GM12878 (cell line): ENCODE data around the gene ZNF132. TPM values are rescaled to one million over a fixed set of nuclear protein-coding genes. Genes with fewer than 3 reads are reported as not detected.
A peak's percentile ranks its signal among the peaks of the same experiment; 100 is the strongest.

Experiments used
- ATAC-seq: fragments of 200-7000 bp; cut with Tn5 transposase; 3 replicates; pipeline ENCODE4 v1.9.1; 2020; ENCODE audit warnings: mild to moderate bottlenecking, moderate library complexity
- BruUV-seq: library from RNA; stranded (reverse); fragments of 400-500 nt; replicated peaks from 2 replicates; lab custom pipeline; 2021; lab: Mats Ljungman, UMichigan
- CTCF ChIA-PET: fragments of 300-600 bp; sonication (Branson Sonifier 250); formaldehyde crosslinking; extraction: SDS; loops from one replicate; lab custom pipeline; 2021; ENCODE audit warnings: inconsistent platforms; lab: Yijun Ruan, JAX
- POLR2A ChIA-PET: fragments of 350-600 bp; formaldehyde crosslinking; extraction: SDS; loops from one replicate; lab custom pipeline; 2021; ENCODE audit warnings: inconsistent platforms; lab: Charles Lee
- RAD21 ChIA-PET: fragments of 300-600 bp; sonication (Branson Sonifier 250); formaldehyde crosslinking; loops from one replicate; lab custom pipeline; 2023; ENCODE audit warnings: antibody characterized with exemption; ENCODE audit not compliant: unreplicated experiment; lab: Charles Lee
- SMC1A ChIA-PET: fragments of 300-600 bp; sonication (Branson Sonifier 250); formaldehyde crosslinking; loops from one replicate; lab custom pipeline; 2023; ENCODE audit not compliant: unreplicated experiment, uncharacterized antibody; lab: Charles Lee
- DNase-seq: peaks from one replicate; pipeline ENCODE4 v3.0.0-alpha.2; 2011; ENCODE audit warnings: low read depth, low spot score
- FAIRE-seq: peaks from 3 replicates; lab custom pipeline; 2011; peaks lifted over from hg19 to GRCh38; lab: Jason Lieb, UNC
- H2AFZ ChIP-seq: 2 replicates; pipeline ENCODE4 v1.6.0; 2011; ENCODE audit warnings: low read depth, low read length, control low read depth; ENCODE audit not compliant: control insufficient read depth
- H3K27ac ChIP-seq: 2 replicates; pipeline ENCODE4 v1.5.1; 2011; ENCODE audit warnings: control low read depth; ENCODE audit not compliant: control insufficient read depth, insufficient read depth
- H3K27me3 ChIP-seq, 2 experiments: replicated peaks in 1 of 2; 2 replicates each; pipeline versions ENCODE4 v1.6.0 to v1.6.1; 2011; ENCODE audit warnings: low read length in 1 of 2; ENCODE audit not compliant: control insufficient read depth in 2 of 2, insufficient read depth in 2 of 2
- H3K36me3 ChIP-seq, 2 experiments: 2 replicates each; pipeline ENCODE4 v1.5.1; 2011; ENCODE audit warnings: low read length in 1 of 2; ENCODE audit not compliant: control insufficient read depth in 2 of 2, insufficient read depth in 2 of 2
- H3K4me1 ChIP-seq: 2 replicates; pipeline ENCODE4 v1.6.1; 2011; ENCODE audit warnings: mild to moderate bottlenecking, low read length, moderate library complexity, mixed read lengths; ENCODE audit not compliant: control insufficient read depth, insufficient read depth
- H3K4me2 ChIP-seq: 2 replicates; pipeline ENCODE4 v1.6.0; 2011; ENCODE audit warnings: control low read depth; ENCODE audit not compliant: control insufficient read depth, insufficient read depth
- H3K4me3 ChIP-seq: fragments of 200-600 bp; sonication (generic); 2 replicates; pipeline ENCODE4 v1.5.1; 2016
- H3K79me2 ChIP-seq: 2 replicates; pipeline ENCODE4 v1.6.0; 2011; ENCODE audit warnings: low read length; ENCODE audit not compliant: control insufficient read depth, insufficient read depth
- H3K9ac ChIP-seq: 2 replicates; pipeline ENCODE4 v1.8.0; 2011; ENCODE audit warnings: low read length, control low read depth, mixed read lengths; ENCODE audit not compliant: control insufficient read depth, insufficient read depth
- H3K9me3 ChIP-seq: replicated peaks from 3 replicates; pipeline ENCODE4 v1.5.1; 2011; ENCODE audit warnings: mild to moderate bottlenecking, low read length; ENCODE audit not compliant: control insufficient read depth, insufficient read depth
- H4K20me1 ChIP-seq: 2 replicates; pipeline ENCODE4 v1.6.0; 2011; ENCODE audit not compliant: control insufficient read depth, insufficient read depth
- CBFB ChIP-seq: IDR thresholded peaks from 2 replicates; pipeline ENCODE4 v1.6.1; 2016; ENCODE audit warnings: antibody characterized with exemption, low read depth
- CREB1 ChIP-seq: IDR thresholded peaks from 2 replicates; pipeline ENCODE4 v1.6.1; 2012; ENCODE audit warnings: low read depth, mild to moderate bottlenecking, inconsistent platforms
- EGR1 ChIP-seq, 2 experiments: IDR thresholded peaks; 1 replicate in 1 of 2; 2 replicates in 1 of 2; pipeline ENCODE4 v1.6.1; 2011 to 2012; ENCODE audit warnings: low read depth in 2 of 2, low read length in 2 of 2, borderline replicate concordance in 1 of 2, mild to moderate bottlenecking in 1 of 2, moderate library complexity in 1 of 2
- IKZF1 ChIP-seq: fragments of 450-650 bp; conservative IDR thresholded peaks from 2 replicates; pipeline ENCODE4 v1.6.1; 2017; ENCODE audit warnings: antibody characterized with exemption, mild to moderate bottlenecking
- NRF1 ChIP-seq: conservative IDR thresholded peaks from 2 replicates; pipeline ENCODE4 v1.6.1; 2011; ENCODE audit warnings: mild to moderate bottlenecking, low read depth, low read length, improper control_type of control experiment
- POLR2A ChIP-seq: IDR thresholded peaks from 2 replicates; pipeline ENCODE4 v1.6.1; 2011; ENCODE audit warnings: low read depth, mild to moderate bottlenecking, low read length
- RCOR1 ChIP-seq: conservative IDR thresholded peaks from 2 replicates; pipeline ENCODE4 v1.6.1; 2012; ENCODE audit warnings: low read depth, low read length, improper control_type of control experiment
- TCF3 ChIP-seq: IDR thresholded peaks from 2 replicates; pipeline ENCODE4 v1.6.1; 2012; ENCODE audit warnings: low read depth, mild to moderate bottlenecking, low read length, borderline replicate concordance; ENCODE audit not compliant: insufficient read depth
- WGBS: methylation state at CpG from one replicate; pipeline ENCODE4 v1.1.6; 2016; ENCODE audit warnings: low lambda C conversion rate; ENCODE audit not compliant: insufficient replicate concordance, insufficient coverage; ENCODE audit errors: missing lambda C conversion rate; 5-methylcytosine and 5-hydroxymethylcytosine counted together
- in situ Hi-C: fragments of 300-500 bp; cut with MboI; formaldehyde crosslinking; loops from 9 replicates; pipeline ENCODE4 v1.14.3; 2018; ENCODE audit warnings: mixed read lengths
- intact Hi-C: fragments of 100-400 bp; cut with micrococcal nuclease; formaldehyde crosslinking; loops from one replicate; pipeline ENCODE4 v1.14.2; 2022; ENCODE audit not compliant: unreplicated experiment
- polyA plus RNA-seq, 11 experiments: library from polyadenylated mRNA; depleted of rRNA in 4 of 11; unstranded in 6 of 11; stranded (reverse) in 5 of 11; fragments of >200 nt; fragmentation: Nextera tagmentation in 4 of 11; fragmentation: Illumina TruSeq in 1 of 11; extraction: Ambion mirVana in 4 of 11; extraction: Trizol in 1 of 11; gene quantifications; 1 replicate in 1 of 11; 2 replicates in 10 of 11; pipeline versions ENCODE4 v1.2.1 to v1.2.3, GENCODE V29; 2011 to 2016; ENCODE audit warnings: inconsistent platforms in 2 of 11, missing spikeins in 2 of 11, low read depth in 1 of 11
- total RNA-seq, 4 experiments: library from RNA; depleted of rRNA in 3 of 4; stranded (reverse); fragments of >200 nt in 3 of 4; fragmentation: Illumina TruSeq in 1 of 4; extraction: Trizol in 1 of 4; gene quantifications; 2 replicates each; pipeline versions ENCODE4 v1.2.1 to v1.2.3, GENCODE V29; 2013 to 2021

ZNF132 gene
- total and polyA plus RNA-seq, 10 of the 15 experiments (the other 5 are each of a cell fraction or from before 2014, with no cell fraction given) = 0.56 to 4.0 (median 2.3) TPM

DNA sequence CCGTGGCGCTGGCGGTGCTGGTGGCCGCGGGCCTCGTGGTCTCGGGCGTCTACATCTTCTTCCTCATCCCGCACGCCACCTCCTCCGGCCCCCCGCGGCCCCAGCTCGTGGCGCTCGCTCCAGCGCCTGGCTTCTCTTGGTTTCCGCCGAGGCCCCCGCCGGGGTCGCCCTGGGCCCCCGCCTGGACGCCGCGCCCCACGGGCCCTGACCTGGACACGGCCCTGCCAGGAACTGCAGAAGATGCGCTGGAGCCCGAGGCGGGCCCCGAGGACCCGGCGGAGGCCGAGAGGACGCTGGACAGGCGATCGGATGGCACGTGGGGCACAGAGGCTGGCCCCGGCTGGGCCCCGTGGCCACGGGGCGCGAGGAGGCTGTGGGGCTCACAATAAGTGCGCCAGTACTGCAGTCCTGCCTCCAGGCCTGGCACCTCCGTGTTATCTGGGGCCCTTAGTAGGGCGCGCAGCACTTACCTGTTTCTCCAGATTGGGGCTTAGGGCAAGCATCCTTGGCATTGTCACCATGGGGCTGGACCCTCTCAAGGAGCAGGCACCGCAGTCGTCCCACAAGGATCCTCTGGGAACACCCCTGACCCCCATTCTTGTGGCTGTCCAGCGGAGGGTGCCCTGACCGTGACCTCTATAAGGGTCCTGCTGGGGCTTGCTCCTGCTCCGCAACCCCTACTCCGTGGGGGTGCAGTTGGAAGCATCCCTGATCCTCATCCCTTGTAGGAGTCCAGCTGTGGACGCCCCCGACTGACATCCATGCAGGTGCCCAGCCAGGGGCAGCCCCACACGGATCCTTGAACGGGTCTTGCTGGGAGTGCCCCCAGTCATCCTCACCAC, 43.0 kb downstream of the ZNF132 start:
- POLR2A ChIA-PET = no interaction called here
- FAIRE-seq = no peak
- peaks cover 6% of the 10 kb centered on the region for H4K20me1 ChIP-seq
- H3K27ac ChIP-seq = no peak overlapping the region
- SMC1A ChIA-PET = no interaction called here
- no peaks in the 10 kb centered on the region; the same call in 1 of the 2 replicates for H3K79me2 ChIP-seq
- no peak overlapping the region for H3K4me3 ChIP-seq
- CTCF ChIA-PET = no interaction called here
- H3K36me3 ChIP-seq = peaks cover 4 to 26% of the 10 kb centered on the region in 2 experiments; a peak in 3 of 4 replicates
- H3K27me3 ChIP-seq = no peaks in the 10 kb centered on the region
- no peak overlapping the region for H2AFZ ChIP-seq
- H3K4me2 ChIP-seq = no peak overlapping the region
- RAD21 ChIA-PET = no interaction called here
- intact Hi-C loops (no loop called here), in situ Hi-C loops (no loop called here)
- no peak overlapping the region for H3K9ac ChIP-seq
- H3K9me3 ChIP-seq = no peaks in the 10 kb centered on the region
- no peak for ATAC-seq
- TF ChIP-seq TCF3 = no peak
- no peak for TF ChIP-seq NRF1
- DNase-seq = no peak
- peaks cover 7% of the 10 kb centered on the region for H3K4me1 ChIP-seq
- no TSS peak for BruUV-seq
- WGBS = 77% methylated on average over 48 of the region's 58 CpGs

DNA sequence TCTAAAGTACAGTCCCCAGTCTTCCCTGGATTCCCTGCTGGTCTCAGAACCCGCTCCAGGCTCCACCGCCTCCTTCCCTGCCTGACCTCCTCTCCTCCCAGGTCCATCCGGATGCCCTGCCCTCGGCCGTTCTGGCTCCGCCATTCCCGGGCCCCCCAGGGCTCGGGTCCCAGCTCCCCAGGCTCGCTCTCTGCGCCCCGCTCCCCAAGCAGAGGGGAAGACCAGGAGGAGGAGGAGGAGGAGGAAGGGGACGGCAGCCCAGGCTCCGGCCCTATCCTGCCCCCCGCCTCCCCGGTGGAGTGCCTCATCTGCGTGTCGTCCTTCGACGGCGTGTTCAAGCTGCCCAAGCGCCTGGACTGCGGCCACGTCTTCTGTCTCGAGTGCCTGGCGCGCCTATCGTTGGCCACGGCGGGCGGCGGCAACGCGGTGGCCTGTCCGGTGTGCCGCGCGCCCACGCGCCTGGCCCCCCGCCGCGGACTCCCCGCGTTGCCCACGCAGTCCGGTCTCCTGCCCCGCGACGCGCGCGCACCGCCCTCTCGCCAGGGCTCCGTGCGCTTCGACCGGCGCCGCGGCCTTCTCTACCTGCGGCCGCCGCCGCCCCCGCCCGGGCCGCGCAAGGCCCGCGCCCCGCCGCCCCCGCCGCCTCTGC, 43.9 kb downstream of the ZNF132 start:
- H3K27me3 ChIP-seq = no peaks in the 10 kb centered on the region
- no peak overlapping the region for H3K27ac ChIP-seq
- H3K79me2 ChIP-seq = no peaks in the 10 kb centered on the region; the same call in none of the 2 replicates
- H3K4me1 ChIP-seq = peaks cover 5% of the 10 kb centered on the region
- DNase-seq (no peak), FAIRE-seq (no peak), ATAC-seq (no peak)
- in situ Hi-C loops = no loop called here
- ChIA-PET CTCF (no interaction called here), POLR2A (interaction anchor here (0.6 kb wide), 1 partner anchor 569 kb away, joined by 3 read pairs; no protein-coding TSS in a partner anchor), RAD21 (no interaction called here), SMC1A (no interaction called here)
- no peak overlapping the region for H3K4me3 ChIP-seq
- WGBS = 45% methylated on average over 57 of the region's 75 CpGs
- peaks cover 6% of the 10 kb centered on the region for H4K20me1 ChIP-seq
- BruUV-seq = no TSS peak
- H2AFZ ChIP-seq = no peak overlapping the region
- no peak overlapping the region for H3K4me2 ChIP-seq
- no peak overlapping the region for H3K9ac ChIP-seq
- peak; percentile 75 for TF ChIP-seq POLR2A
- TF ChIP-seq CREB1 = 0 out of 2 replicates have a peak, but pooled peaks have one; percentile 2
- TF ChIP-seq CBFB = peak; percentile 2; the same call in 1 of the 2 replicates
- TF ChIP-seq EGR1 (IDR thresholded peaks at IDR 0.05; ENCODE audit: borderline replicate concordance in 1 of 2, low read depth in 2 of 2, low read length in 2 of 2) = peak in 1 of 2 experiments; percentile 26; a peak in 1 of 3 replicates
- TF ChIP-seq IKZF1 = no peak
- TF ChIP-seq RCOR1 = no peak
- H3K36me3 ChIP-seq = peaks cover 4 to 26% of the 10 kb centered on the region in 2 experiments; a peak in 3 of 4 replicates
- intact Hi-C loops = no loop called here
- H3K9me3 ChIP-seq = no peaks in the 10 kb centered on the region
